GM19372 (cell line): ENCODE results near the gene HAND2.

Source experiments
- ATAC-seq: cut with Tn5 transposase; IDR thresholded peaks from one replicate; pipeline ENCODE4 v1.9.1; 2021; ENCODE audit warnings: mild to moderate bottlenecking, low read depth, moderate library complexity; ENCODE audit not compliant: unreplicated experiment

Gene HAND2

GRCh38 chr4:173529477-173530325 is at the start of gene HAND2:
TSS of gene HAND2 (minus strand) at chr4:173530229. CDS start at chr4:173529289, 940 bp downstream.
- ATAC-seq: no peak

- no peak for ATAC-seq
These were observed 48.9 kb upstream of the HAND2 start for GRCh38 chr4:173578956-173579355.

- ATAC-seq: no peak
These were observed 47.9 kb upstream of the HAND2 start for GRCh38 chr4:173577963-173578362.

- ATAC-seq: no peak
These were observed 45.6 kb upstream of the HAND2 start for GRCh38 chr4:173575482-173576152.

- no peak for ATAC-seq
These were observed 43.7 kb upstream of the HAND2 start for GRCh38 chr4:173573725-173574124.

- no peak for ATAC-seq
These were observed 43.3 kb upstream of the HAND2 start for GRCh38 chr4:173573286-173573685.

- no peak for ATAC-seq
These were observed 42.6 kb upstream of the HAND2 start for GRCh38 chr4:173572493-173573129.

GRCh38 chr4:173571620-173572019 is 41.6 kb upstream of the HAND2 start:
- ATAC-seq: no peak

DNA sequence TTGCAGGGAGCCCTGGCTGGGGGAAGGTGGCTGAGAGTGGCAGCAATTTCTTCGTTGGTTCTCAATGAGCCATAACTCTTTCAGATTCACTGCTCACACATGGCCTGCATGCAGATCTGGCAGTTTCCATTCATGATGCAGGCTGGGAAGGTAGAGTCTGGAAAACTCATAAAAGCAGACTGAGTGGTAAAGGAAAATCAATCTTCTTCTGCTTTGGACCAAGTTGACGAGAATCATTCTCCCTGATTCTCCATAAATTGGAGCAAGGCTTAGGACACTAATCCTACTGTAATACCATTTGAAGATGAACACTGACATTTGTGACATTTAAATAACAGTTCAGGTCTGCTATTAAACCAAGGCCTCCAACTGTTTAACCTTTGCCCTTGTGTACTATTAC is 35.3 kb upstream of the HAND2 start:
- no peak for ATAC-seq

GRCh38 chr4:173564461-173564860 is 34.4 kb upstream of the HAND2 start:
- ATAC-seq: no peak

DNA sequence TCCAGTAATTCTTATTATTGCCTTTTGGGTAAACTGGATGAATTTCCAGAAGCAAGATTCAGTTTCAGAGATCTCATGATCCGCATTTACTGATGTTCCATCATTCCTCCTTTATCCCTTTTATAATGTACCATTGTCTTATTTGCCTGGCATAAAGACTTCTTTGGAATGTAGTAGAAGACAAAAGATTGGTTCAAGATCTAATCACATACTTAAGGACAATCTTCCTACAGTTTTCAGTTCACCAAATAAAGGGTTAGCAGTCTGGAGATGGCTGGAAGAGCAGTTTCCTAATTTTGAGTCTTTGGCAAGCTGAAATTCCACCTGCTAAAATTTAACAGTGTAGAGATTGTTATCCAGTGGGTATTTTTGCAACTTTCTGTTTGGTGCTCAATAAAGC is 30.9 kb upstream of the HAND2 start:
- ATAC-seq: no peak

DNA sequence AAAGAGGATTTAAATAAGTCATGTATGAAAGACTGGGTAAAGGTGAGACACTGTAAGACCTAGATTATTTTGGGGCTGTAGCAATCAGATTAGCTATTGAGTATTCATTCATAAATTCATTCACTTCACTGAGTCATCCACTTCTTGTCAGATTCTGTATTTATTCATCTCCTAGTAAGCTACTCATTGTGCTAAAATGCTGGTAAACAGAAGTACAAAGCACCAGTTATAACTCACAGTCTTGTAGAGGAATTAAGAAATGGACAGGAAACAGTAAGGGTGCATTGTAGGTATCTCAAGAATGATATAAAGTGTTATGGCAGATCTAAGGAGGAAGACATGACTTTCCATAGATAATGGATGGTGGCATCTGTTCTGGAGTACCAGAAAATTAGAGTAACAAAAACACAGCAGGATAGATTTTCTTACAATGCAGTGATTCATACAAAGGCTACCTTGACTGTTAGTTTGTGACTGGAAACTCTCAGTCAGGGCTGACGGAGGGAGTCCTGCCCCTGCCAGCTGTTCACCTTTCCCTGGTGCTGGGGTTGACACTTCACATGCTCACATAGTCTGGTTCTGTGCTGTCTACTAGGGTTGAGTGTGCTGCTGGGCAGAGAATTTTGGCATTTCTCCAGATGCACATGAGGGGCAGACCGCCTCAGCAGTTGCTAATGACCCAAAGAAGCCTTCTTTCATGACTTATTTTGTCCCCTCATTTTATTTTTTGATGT is 26.5 kb upstream of the HAND2 start:
- ATAC-seq: no peak

DNA sequence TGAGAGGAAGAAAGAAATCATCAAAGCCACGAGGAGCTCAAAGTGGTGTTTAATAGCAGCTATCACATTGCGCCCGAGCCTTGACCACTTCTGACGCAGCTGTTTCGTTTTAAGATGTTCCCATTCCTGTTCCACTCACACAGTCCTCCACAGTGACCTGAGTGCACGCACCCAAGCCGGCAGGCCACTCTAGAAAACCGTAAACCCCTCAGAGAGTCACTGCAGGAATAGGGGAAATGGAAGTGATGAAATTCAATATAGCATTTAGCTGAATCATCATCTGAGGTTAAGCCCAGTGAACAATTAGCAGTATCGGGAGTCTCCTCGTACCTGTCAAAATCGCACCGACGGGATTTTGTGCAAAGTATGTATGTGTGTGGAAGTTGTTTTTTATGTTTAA is 17.9 kb upstream of the HAND2 start:
- no peak for ATAC-seq

- ATAC-seq: no peak
These were observed 16.7 kb upstream of the HAND2 start for GRCh38 chr4:173546776-173547175.

GRCh38 chr4:173545440-173545839 is 15.4 kb upstream of the HAND2 start:
- no peak for ATAC-seq

GRCh38 chr4:173543266-173543665 is 13.2 kb upstream of the HAND2 start:
- no peak for ATAC-seq

DNA sequence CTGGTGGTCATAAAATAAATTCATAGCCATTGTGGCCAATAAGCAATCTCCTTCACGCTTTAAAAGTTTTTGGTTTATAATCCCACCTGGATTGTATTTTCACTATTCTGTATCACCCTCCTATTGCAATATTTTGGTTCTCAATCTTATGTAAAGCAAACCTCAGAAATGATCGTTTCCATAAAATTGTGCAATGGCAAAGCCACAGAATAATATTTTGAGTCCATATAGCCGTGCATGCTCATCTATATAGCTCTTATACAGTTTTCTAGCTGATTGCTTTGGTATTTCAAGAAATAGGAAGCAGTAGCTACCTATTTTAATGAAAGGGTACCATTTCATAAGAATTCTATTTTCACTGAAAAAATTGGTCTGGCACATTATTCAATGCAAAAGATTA is 10.0 kb upstream of the HAND2 start:
- ATAC-seq: no peak

DNA sequence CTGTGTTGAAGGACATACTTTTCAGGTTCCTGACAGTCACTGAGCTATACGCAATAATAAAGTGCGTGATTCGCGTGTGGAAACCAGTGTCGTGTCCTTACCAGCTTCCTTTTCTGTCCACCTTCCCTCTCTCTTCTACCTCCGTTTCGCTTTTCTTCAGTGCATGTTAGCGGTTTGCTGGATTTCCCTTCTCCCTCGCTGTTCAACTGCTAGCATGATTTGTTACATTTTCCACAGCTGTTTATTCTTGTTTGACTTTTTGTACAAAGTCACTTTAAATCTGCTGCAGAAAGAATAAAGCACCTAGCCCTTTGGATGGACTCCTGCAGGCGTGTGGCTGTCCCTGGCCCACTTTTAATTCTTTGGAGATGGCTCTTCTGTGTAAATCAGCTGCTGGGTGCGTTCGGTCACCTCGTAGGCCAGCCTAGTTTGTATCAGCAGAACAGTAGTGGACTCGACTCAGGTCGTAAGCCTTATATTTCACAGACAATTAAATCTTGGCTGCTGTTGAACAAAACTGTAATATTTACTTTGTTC is 8.9 kb upstream of the HAND2 start:
- ATAC-seq: no peak

DNA sequence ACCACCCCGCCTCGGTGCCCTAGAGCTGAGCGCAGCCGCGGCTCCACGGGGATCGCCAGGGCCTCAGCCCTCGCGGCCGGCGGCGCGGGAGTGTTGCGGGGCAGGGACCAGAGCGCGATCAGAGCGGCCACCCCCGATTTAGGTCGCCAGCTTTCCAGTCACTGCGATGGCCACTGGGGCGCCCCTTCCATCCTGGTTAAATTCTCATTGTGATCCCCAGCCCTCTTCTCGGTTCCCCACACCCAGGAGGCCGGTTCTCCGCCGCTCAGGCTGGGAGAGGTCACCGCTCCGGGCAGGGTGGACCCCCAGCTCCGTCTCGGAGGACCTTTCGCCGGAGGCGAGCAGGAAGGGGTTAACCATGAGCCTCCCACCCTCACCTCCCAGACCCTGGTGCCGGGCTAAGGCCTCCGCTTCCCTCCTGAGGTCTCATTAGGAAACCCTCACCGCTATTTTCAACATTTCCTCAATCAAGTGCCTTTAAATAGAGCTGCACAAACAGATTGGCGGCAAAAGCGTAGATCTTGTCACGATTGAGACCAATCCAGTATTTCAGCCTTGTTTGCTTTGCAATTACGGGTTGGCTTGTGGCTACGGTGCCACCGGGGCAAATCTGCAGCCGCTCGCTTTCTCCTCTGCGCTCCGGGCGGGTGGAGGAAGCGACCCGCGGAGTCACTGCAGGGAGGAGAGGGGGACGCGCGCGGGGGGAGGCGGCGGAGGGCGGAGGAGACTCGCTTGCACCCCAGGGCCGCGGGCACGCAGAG is 8.3 kb upstream of the HAND2 start:
- no peak for ATAC-seq

DNA sequence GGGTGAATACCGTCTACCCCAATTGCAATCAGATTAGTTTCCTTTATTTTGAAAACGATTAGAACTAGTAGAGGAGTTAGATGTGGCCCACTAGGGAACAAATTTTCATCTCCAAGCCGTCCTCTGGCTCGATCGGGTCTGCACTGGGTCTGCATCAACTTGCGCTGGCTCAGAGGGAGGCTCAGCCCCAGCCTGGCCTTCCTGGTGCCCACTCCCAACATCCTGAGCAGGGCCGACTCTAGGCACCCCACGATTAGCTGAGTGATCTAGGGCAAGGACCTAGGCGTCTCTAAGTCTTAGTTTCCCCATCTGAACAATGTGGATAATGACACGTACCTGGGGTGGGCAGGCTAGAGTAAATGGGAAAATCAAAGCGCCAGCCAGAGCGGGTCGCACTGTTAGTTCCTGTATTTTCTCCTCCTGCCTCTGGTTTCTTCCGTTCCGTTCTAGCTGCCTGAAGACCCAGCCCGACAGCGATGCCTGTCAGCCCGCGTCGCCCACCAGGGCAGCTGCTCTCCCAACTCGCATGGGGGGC is 7.7 kb upstream of the HAND2 start:
- ATAC-seq: no peak
